Liver (tissue), 9 donors: Measurements from ENCODE around the gene FZD10. TPM values are rescaled to one million over a fixed set of nuclear protein-coding genes. Genes with fewer than 3 reads are reported as not detected.

Experiments used
- DNase-seq: peaks from one replicate; pipeline ENCODE4 v3.0.0-alpha.2; 2017; ENCODE audit warnings: low spot score
- H3K27ac ChIP-seq, 2 donors: one replicate each; pipeline ENCODE4 v1.7.0; 2013; ENCODE audit warnings: inconsistent platforms in 2 of 2, low read length in 2 of 2, control low read depth in 1 of 2, low read depth in 1 of 2, mild to moderate bottlenecking in 1 of 2
- H3K27me3 ChIP-seq, 4 donors: one replicate each; pipeline versions ENCODE4 v1.6.1 to v1.7.0; 2013; ENCODE audit warnings: low read length in 3 of 4, inconsistent platforms in 1 of 4, mild to moderate bottlenecking in 1 of 4, moderate library complexity in 1 of 4; ENCODE audit not compliant: control insufficient read depth in 4 of 4, insufficient read depth in 4 of 4
- H3K36me3 ChIP-seq, 4 donors: one replicate each; pipeline versions ENCODE4 v1.6.1 to v1.7.0; 2013; ENCODE audit warnings: low read length in 3 of 4, mild to moderate bottlenecking in 3 of 4, low read depth in 1 of 4, moderate library complexity in 1 of 4; ENCODE audit not compliant: control insufficient read depth in 4 of 4, insufficient read depth in 3 of 4
- H3K4me1 ChIP-seq, 4 donors: one replicate each; pipeline versions ENCODE4 v1.6.1 to v1.7.0; 2013; ENCODE audit warnings: low read length in 3 of 4, mild to moderate bottlenecking in 3 of 4, moderate library complexity in 1 of 4; ENCODE audit not compliant: control insufficient read depth in 4 of 4, insufficient read depth in 4 of 4
- H3K4me3 ChIP-seq, 3 donors: one replicate each; pipeline versions ENCODE4 v1.6.1 to v1.7.0; 2013; ENCODE audit warnings: low read length in 3 of 3, control low read depth in 1 of 3, low read depth in 1 of 3, mild to moderate bottlenecking in 1 of 3
- H3K9ac ChIP-seq, 2 donors: one replicate each; pipeline ENCODE4 v1.7.0; 2013; ENCODE audit warnings: low read length in 2 of 2, mild to moderate bottlenecking in 2 of 2, moderate library complexity in 2 of 2, control low read depth in 1 of 2, low read depth in 1 of 2
- H3K9me3 ChIP-seq, 4 donors: one replicate each; pipeline versions ENCODE4 v1.6.1 to v1.7.0; 2013; ENCODE audit warnings: low read length in 3 of 4; ENCODE audit not compliant: control insufficient read depth in 4 of 4
- ATF3 ChIP-seq: IDR thresholded peaks from 2 replicates; pipeline ENCODE4 v1.6.1; 2016; ENCODE audit warnings: antibody characterized with exemption
- FOXA2 ChIP-seq: IDR thresholded peaks from 2 replicates; pipeline ENCODE4 v1.6.1; 2016; ENCODE audit warnings: antibody characterized with exemption
- GABPA ChIP-seq, 2 donors: IDR thresholded peaks in 1 of 2; conservative IDR thresholded peaks in 1 of 2; 2 replicates each; pipeline ENCODE4 v1.6.1; 2016; ENCODE audit warnings: antibody characterized with exemption in 2 of 2, mild to moderate bottlenecking in 1 of 2, moderate library complexity in 1 of 2
- HNF4A ChIP-seq, 2 donors: conservative IDR thresholded peaks; 2 replicates each; pipeline ENCODE4 v1.6.1; 2016; ENCODE audit warnings: antibody characterized with exemption in 2 of 2, mild to moderate bottlenecking in 2 of 2
- HNF4G ChIP-seq: IDR thresholded peaks from 2 replicates; pipeline ENCODE4 v1.6.1; 2016; ENCODE audit warnings: antibody characterized with exemption
- JUND ChIP-seq, 2 donors: IDR thresholded peaks; 2 replicates each; pipeline ENCODE4 v1.6.1; 2016; ENCODE audit warnings: antibody characterized with exemption in 2 of 2
- MAX ChIP-seq: IDR thresholded peaks from 2 replicates; pipeline ENCODE4 v1.6.1; 2016; ENCODE audit warnings: antibody characterized with exemption
- RAD21 ChIP-seq, 2 donors: IDR thresholded peaks; 2 replicates each; pipeline ENCODE4 v1.6.1; 2016; ENCODE audit warnings: antibody characterized with exemption in 2 of 2, mild to moderate bottlenecking in 2 of 2
- REST ChIP-seq: IDR thresholded peaks from 2 replicates; pipeline ENCODE4 v1.6.1; 2016; ENCODE audit warnings: antibody characterized with exemption, mild to moderate bottlenecking
- RXRA ChIP-seq, 2 donors: IDR thresholded peaks; 2 replicates each; pipeline ENCODE4 v1.6.1; 2017 to 2018; ENCODE audit warnings: antibody characterized with exemption in 2 of 2, mild to moderate bottlenecking in 1 of 2
- SP1 ChIP-seq: IDR thresholded peaks from 2 replicates; pipeline ENCODE4 v1.6.1; 2018; ENCODE audit warnings: antibody characterized with exemption, mild to moderate bottlenecking
- TAF1 ChIP-seq: conservative IDR thresholded peaks from 2 replicates; pipeline ENCODE4 v1.6.1; 2016; ENCODE audit warnings: antibody characterized with exemption, mild to moderate bottlenecking
- ZBTB33 ChIP-seq: IDR thresholded peaks from 2 replicates; pipeline ENCODE4 v1.6.1; 2016; ENCODE audit warnings: antibody characterized with exemption
- WGBS: extraction: QIAGEN DNeasy Blood & Tissue Kit; methylation state at CpG from one replicate; pipeline ENCODE4 v1.1.7; 2013; 5-methylcytosine and 5-hydroxymethylcytosine counted together
- polyA plus RNA-seq, 2 donors: library from polyadenylated mRNA; stranded (reverse) in 1 of 2; unstranded in 1 of 2; fragments of 200-250 nt in 1 of 2; fragments of >200 nt in 1 of 2; fragmentation: Nextera tagmentation in 1 of 2; extraction: Ambion mirVana in 1 of 2; gene quantifications; one replicate each; pipeline versions ENCODE4 v1.2.1 to v1.2.3, GENCODE V29; 2013 to 2015
- total RNA-seq, 2 donors: library from RNA; depleted of rRNA; stranded (reverse); fragments of >200 nt; gene quantifications; one replicate each; pipeline ENCODE4 v1.2.3, GENCODE V29; 2014
- TF ChIP-seq, protein P1 (sequence below): fragments of 150-350 bp; IDR thresholded peaks from 2 replicates; pipeline ENCODE4 v1.5.1; 2017; ENCODE audit warnings: improper control_type of control experiment, low read depth, low read length; ENCODE audit not compliant: missing input control
- donor health status: healthy.
- donor health status: healthy.
- donor health status: healthy.
- donor health status: healthy.
- donor health status: healthy.

The FZD10 gene
- total and polyA plus RNA-seq, 4 donors, result 0.02 TPM; not detected in 3

DNA sequence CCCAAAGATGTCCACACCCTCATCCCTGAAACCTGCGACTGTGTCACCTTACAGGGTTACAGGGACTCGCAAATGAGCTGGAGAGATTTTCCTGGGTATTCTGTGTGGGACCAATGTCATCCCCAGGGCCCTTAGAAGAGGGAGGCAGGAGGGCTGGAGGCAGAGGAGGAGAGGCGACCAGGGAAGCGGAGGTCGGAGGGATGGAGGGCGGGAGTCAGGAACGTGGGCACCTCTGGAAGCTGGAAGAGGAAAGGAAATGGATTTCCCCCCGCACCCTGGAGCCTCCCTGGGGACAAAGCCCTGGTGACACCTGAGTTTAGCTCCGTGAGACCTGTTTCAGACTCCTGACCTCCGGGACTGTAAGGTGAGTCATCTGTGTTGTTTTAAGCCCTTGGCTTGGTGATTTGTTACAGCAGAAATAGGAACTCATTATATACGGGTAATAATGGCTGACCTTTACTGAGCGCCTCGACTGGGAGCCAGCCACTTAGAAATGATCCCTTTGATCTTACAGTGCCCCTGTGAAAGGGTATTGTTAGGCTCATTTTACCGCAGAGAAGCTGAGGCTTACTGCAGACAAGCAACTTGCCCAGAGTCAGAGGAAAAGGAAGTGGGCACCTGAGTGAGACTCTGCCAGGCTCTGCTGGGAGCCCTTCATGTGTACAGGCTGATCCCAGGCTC, 29.3 kb upstream of the FZD10 start:
- Histone ChIP-seq H3K9me3 (peaks cover 0 to 8% (median 6%) of the 10 kb centered on the region in 4 donors), H3K4me1 (no peaks in the 10 kb centered on the region), H3K27ac (no peak overlapping the region), H3K4me3 (no peak overlapping the region), H3K27me3 (peaks cover 0 to 8% (median 0%) of the 10 kb centered on the region in 4 donors), H3K9ac (no peak overlapping the region), H3K36me3 (no peaks in the 10 kb centered on the region)
- DNase-seq, result no peak
- WGBS, result 62% methylated on average over 14 of the region's 14 CpGs
- TF ChIP-seq SP1, result no peak
- no peak for TF ChIP-seq ZBTB33
- TF ChIP-seq FOXA2, result no peak
- TF ChIP-seq, protein P1, sequence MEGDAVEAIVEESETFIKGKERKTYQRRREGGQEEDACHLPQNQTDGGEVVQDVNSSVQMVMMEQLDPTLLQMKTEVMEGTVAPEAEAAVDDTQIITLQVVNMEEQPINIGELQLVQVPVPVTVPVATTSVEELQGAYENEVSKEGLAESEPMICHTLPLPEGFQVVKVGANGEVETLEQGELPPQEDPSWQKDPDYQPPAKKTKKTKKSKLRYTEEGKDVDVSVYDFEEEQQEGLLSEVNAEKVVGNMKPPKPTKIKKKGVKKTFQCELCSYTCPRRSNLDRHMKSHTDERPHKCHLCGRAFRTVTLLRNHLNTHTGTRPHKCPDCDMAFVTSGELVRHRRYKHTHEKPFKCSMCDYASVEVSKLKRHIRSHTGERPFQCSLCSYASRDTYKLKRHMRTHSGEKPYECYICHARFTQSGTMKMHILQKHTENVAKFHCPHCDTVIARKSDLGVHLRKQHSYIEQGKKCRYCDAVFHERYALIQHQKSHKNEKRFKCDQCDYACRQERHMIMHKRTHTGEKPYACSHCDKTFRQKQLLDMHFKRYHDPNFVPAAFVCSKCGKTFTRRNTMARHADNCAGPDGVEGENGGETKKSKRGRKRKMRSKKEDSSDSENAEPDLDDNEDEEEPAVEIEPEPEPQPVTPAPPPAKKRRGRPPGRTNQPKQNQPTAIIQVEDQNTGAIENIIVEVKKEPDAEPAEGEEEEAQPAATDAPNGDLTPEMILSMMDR, result no peak
- no peak for TF ChIP-seq GABPA (IDR thresholded peaks at IDR 0.05 in 1 of 2, conservative IDR thresholded peaks at IDR 0.05 in 1 of 2)
- no peak for TF ChIP-seq RXRA (IDR thresholded peaks at IDR 0.05)
- no peak for TF ChIP-seq TAF1
- no peak for TF ChIP-seq ATF3
- no peak for TF ChIP-seq REST
- no peak for TF ChIP-seq RAD21 (IDR thresholded peaks at IDR 0.05)
- no peak for TF ChIP-seq MAX
- no peak for TF ChIP-seq HNF4G

DNA sequence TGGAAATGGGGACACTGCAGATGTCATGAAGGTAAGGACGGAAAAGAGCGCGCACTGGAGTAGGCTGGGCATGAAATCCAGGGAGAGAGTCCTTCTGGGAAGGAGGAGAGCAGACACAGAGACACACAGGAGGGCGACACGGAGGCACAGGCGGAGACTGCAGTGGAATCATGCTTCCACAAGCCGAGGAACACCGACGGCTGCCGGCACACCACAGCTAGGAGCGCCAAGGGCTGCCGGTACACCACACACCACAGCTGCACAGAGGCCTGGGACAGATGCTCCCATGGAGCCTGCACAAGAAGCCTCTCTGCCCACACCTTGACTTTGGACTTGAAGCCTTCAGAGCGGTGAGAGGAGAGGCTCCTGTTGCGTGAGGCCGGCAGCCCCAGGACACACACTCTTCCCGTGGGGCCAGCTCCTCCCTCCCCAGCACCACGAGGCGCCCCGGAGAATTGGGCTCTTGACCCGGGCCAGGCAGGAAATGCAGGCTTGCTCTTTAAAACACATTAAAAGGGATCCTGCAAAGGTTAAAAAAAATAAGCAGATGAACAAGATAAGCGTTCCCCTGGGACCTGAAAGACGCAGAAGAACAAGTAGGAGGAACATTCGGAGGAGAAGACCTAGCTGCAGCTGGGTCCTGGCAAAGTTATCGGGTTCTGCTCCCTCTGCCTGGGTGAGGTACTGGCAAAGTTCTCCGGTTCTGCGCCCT, 28.3 kb upstream of the FZD10 start:
- Histone ChIP-seq H3K27me3 (peaks cover 0 to 8% (median 0%) of the 10 kb centered on the region in 4 donors), H3K4me1 (no peaks in the 10 kb centered on the region), H3K36me3 (no peaks in the 10 kb centered on the region), H3K9me3 (peaks cover 0 to 6% (median 3%) of the 10 kb centered on the region in 4 donors), H3K4me3 (no peak overlapping the region), H3K27ac (no peak overlapping the region), H3K9ac (no peak overlapping the region)
- TF ChIP-seq TAF1 (no peak), FOXA2 (no peak), JUND (IDR thresholded peaks at IDR 0.05) (no peak), HNF4A (conservative IDR thresholded peaks at IDR 0.05) (no peak), RXRA (IDR thresholded peaks at IDR 0.05) (no peak)
- TF ChIP-seq, protein P1, result no peak
- 68% methylated on average over 26 of the region's 26 CpGs for WGBS
- DNase-seq, result no peak
